Measurements from ENCODE around the gene CLDND1. TPM values are rescaled to one million over a fixed set of nuclear protein-coding genes. Genes with fewer than 3 reads are reported as not detected.

CLDND1 gene
- total and polyA plus RNA-seq, 10 of the 15 experiments (the other 5 are each of a cell fraction or from before 2014, with no cell fraction given): 97.8 to 225 (median 152) TPM

DNA sequence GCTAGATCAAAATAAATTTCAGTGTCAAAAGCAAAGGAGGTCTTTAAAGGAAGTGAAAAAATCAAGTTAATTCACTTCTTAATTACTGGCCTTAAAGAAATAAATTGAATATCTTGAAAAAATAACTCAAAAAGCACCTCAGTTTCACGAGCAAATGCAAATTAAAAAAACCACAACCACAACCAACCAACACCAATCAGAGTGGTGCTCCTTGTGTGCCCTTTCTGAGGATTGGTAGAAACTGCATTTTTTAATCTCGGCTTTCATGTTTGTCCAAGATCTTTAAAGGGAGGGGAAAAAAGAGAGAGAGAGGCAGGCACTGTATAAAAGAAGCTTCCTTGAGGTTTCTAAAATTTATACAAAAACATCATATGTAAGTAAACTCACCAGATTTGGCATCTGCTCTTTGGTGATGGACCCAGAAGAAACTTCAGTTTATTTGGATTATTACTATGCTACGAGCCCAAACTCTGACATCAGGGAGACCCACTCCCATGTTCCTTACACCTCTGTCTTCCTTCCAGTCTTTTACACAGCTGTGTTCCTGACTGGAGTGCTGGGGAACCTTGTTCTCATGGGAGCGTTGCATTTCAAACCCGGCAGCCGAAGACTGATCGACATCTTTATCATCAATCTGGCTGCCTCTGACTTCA, 9.0 kb upstream of the CLDND1 start, which contains the start of gene GPR15:
Gene GPR15, plus strand, starts transcription at position 357 of the 653 bp plus-strand sequence. Its CDS starts 56 bp downstream, at position 413.
- H3K27ac ChIP-seq (ENCODE audit: control insufficient read depth, insufficient read depth): peak within 1 kb of the TSS; percentile 97
- ChIA-PET SMC1A (ENCODE audit: uncharacterized antibody, unreplicated experiment) (interaction anchor here (0.8 to 13.1 kb wide), 5 partner anchors 9 to 70 kb away, joined by 3 to 603 read pairs (median 13); partner anchors contain the start of gene CLDND1), POLR2A (interaction anchor here (1.4 to 11.8 kb wide), 3 partner anchors 9 to 38 kb away, joined by 4 to 350 read pairs (median 11); partner anchors contain the start of gene CLDND1), CTCF (interaction anchor here (1.3 to 6.3 kb wide), 8 partner anchors 14 to 66 kb away, joined by 3 to 40 read pairs (median 8); no protein-coding TSS in a partner anchor), RAD21 (ENCODE audit: unreplicated experiment) (interaction anchor here (1.0 to 13.1 kb wide), 7 partner anchors 9 to 208 kb away, joined by 3 to 511 read pairs (median 10); partner anchors contain the start of genes CLDND1 and CPOX)
- in situ Hi-C loops (cut with MboI): no loop called here
- H3K79me2 ChIP-seq (ENCODE audit: control insufficient read depth, insufficient read depth, low read length): peaks cover 99% of the 10 kb centered on the region
- intact Hi-C loops (cut with micrococcal nuclease; ENCODE audit: unreplicated experiment): loop anchor here (1.0 to 5.0 kb wide), 4 partner anchors 31 to 201 kb away; partner anchors contain the start of gene CPOX
- H3K4me1 ChIP-seq (ENCODE audit: control insufficient read depth, insufficient read depth, low read length): peaks cover 3% of the 10 kb centered on the region; the same call in 1 of the 2 replicates
- H3K4me2 ChIP-seq (ENCODE audit: control insufficient read depth, insufficient read depth): peak within 1 kb of the TSS; percentile 92
- no peaks in the 10 kb centered on the region for H3K9me3 ChIP-seq (replicated peaks; ENCODE audit: control insufficient read depth, insufficient read depth, low read length)
- WGBS (ENCODE audit: insufficient coverage, insufficient replicate concordance, low lambda C conversion rate, missing lambda C conversion rate): 7% methylated on average over 7 of the region's 7 CpGs
- peak within 1 kb of the TSS; percentile 81 for H3K4me3 ChIP-seq
- H4K20me1 ChIP-seq (ENCODE audit: control insufficient read depth, insufficient read depth): no peaks in the 10 kb centered on the region
- no TSS peak for BruUV-seq (replicated peaks)
- ATAC-seq (peak; percentile 44), DNase-seq (ENCODE audit: low read depth, low spot score) (no peak), FAIRE-seq (peak; percentile 41)
- H3K27me3 ChIP-seq (replicated peaks in 1 of 2; ENCODE audit: control insufficient read depth in 2 of 2, insufficient read depth in 2 of 2, low read length in 1 of 2): no peaks in the 10 kb centered on the region
- peaks cover 3 to 7% of the 10 kb centered on the region in 2 experiments; a peak in 3 of 4 replicates for H3K36me3 ChIP-seq (ENCODE audit: control insufficient read depth in 2 of 2, insufficient read depth in 2 of 2, low read length in 1 of 2)
- peak within 1 kb of the TSS; percentile 94 for H3K9ac ChIP-seq (ENCODE audit: control insufficient read depth, insufficient read depth, low read length)
- H2AFZ ChIP-seq (ENCODE audit: control insufficient read depth, low read depth, low read length): no peak within 1 kb of the TSS
- TF ChIP-seq CBFB (IDR thresholded peaks at IDR 0.05; ENCODE audit: low read depth) (peak; percentile 68; the same call in 1 of the 2 replicates), TAF1 (IDR thresholded peaks at IDR 0.05; ENCODE audit: borderline replicate concordance, low read depth, low read length) (peak; percentile 50; the same call in 1 of the 2 replicates), IRF4 (IDR thresholded peaks at IDR 0.05; ENCODE audit: low read depth, low read length) (no peak), ZBED1 (IDR thresholded peaks at IDR 0.05; ENCODE audit: borderline replicate concordance) (peak; percentile 63; the same call in 1 of the 2 replicates), BHLHE40 (IDR thresholded peaks at IDR 0.05; ENCODE audit: borderline replicate concordance in 1 of 2, low read depth in 2 of 2, low read length in 1 of 2) (peak; percentile 78 to 90; a peak in 3 of 4 replicates), POLR2AphosphoS2 (IDR thresholded peaks at IDR 0.05; ENCODE audit: low read depth, low read length) (peak; percentile 86; the same call in 1 of the 2 replicates), TCF7 (IDR thresholded peaks at IDR 0.05; ENCODE audit: borderline replicate concordance) (0 out of 2 replicates have a peak, but pooled peaks have one; percentile 8), ZSCAN29 (IDR thresholded peaks at IDR 0.05) (no peak), HDGF (IDR thresholded peaks at IDR 0.05) (0 out of 2 replicates have a peak, but pooled peaks have one; percentile 3), IKZF2 (IDR thresholded peaks at IDR 0.05) (peak; percentile 28 to 59; a peak in 3 of 4 replicates), GABPA (IDR thresholded peaks at IDR 0.05; ENCODE audit: low read depth) (no peak), TCF3 (IDR thresholded peaks at IDR 0.05; ENCODE audit: borderline replicate concordance, insufficient read depth, low read depth, low read length) (0 out of 2 replicates have a peak, but pooled peaks have one; percentile 19)
- TF ChIP-seq, protein P1, sequence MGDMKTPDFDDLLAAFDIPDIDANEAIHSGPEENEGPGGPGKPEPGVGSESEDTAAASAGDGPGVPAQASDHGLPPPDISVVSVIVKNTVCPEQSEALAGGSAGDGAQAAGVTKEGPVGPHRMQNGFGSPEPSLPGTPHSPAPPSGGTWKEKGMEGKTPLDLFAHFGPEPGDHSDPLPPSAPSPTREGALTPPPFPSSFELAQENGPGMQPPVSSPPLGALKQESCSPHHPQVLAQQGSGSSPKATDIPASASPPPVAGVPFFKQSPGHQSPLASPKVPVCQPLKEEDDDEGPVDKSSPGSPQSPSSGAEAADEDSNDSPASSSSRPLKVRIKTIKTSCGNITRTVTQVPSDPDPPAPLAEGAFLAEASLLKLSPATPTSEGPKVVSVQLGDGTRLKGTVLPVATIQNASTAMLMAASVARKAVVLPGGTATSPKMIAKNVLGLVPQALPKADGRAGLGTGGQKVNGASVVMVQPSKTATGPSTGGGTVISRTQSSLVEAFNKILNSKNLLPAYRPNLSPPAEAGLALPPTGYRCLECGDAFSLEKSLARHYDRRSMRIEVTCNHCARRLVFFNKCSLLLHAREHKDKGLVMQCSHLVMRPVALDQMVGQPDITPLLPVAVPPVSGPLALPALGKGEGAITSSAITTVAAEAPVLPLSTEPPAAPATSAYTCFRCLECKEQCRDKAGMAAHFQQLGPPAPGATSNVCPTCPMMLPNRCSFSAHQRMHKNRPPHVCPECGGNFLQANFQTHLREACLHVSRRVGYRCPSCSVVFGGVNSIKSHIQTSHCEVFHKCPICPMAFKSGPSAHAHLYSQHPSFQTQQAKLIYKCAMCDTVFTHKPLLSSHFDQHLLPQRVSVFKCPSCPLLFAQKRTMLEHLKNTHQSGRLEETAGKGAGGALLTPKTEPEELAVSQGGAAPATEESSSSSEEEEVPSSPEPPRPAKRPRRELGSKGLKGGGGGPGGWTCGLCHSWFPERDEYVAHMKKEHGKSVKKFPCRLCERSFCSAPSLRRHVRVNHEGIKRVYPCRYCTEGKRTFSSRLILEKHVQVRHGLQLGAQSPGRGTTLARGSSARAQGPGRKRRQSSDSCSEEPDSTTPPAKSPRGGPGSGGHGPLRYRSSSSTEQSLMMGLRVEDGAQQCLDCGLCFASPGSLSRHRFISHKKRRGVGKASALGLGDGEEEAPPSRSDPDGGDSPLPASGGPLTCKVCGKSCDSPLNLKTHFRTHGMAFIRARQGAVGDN (IDR thresholded peaks at IDR 0.05): no peak
- TF ChIP-seq, protein P2, sequence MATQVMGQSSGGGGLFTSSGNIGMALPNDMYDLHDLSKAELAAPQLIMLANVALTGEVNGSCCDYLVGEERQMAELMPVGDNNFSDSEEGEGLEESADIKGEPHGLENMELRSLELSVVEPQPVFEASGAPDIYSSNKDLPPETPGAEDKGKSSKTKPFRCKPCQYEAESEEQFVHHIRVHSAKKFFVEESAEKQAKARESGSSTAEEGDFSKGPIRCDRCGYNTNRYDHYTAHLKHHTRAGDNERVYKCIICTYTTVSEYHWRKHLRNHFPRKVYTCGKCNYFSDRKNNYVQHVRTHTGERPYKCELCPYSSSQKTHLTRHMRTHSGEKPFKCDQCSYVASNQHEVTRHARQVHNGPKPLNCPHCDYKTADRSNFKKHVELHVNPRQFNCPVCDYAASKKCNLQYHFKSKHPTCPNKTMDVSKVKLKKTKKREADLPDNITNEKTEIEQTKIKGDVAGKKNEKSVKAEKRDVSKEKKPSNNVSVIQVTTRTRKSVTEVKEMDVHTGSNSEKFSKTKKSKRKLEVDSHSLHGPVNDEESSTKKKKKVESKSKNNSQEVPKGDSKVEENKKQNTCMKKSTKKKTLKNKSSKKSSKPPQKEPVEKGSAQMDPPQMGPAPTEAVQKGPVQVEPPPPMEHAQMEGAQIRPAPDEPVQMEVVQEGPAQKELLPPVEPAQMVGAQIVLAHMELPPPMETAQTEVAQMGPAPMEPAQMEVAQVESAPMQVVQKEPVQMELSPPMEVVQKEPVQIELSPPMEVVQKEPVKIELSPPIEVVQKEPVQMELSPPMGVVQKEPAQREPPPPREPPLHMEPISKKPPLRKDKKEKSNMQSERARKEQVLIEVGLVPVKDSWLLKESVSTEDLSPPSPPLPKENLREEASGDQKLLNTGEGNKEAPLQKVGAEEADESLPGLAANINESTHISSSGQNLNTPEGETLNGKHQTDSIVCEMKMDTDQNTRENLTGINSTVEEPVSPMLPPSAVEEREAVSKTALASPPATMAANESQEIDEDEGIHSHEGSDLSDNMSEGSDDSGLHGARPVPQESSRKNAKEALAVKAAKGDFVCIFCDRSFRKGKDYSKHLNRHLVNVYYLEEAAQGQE (IDR thresholded peaks at IDR 0.05; ENCODE audit: low read depth, low read length): 0 out of 2 replicates have a peak, but pooled peaks have one; percentile 2
